ENCODE results near the gene ARID5B. TPM values are rescaled to one million over a fixed set of nuclear protein-coding genes. Genes with fewer than 3 reads are reported as not detected.

Gene ARID5B
- polyA plus RNA-seq, 1 of the 3 experiments (the other 2 are of a cell fraction), result 10.9 TPM

DNA sequence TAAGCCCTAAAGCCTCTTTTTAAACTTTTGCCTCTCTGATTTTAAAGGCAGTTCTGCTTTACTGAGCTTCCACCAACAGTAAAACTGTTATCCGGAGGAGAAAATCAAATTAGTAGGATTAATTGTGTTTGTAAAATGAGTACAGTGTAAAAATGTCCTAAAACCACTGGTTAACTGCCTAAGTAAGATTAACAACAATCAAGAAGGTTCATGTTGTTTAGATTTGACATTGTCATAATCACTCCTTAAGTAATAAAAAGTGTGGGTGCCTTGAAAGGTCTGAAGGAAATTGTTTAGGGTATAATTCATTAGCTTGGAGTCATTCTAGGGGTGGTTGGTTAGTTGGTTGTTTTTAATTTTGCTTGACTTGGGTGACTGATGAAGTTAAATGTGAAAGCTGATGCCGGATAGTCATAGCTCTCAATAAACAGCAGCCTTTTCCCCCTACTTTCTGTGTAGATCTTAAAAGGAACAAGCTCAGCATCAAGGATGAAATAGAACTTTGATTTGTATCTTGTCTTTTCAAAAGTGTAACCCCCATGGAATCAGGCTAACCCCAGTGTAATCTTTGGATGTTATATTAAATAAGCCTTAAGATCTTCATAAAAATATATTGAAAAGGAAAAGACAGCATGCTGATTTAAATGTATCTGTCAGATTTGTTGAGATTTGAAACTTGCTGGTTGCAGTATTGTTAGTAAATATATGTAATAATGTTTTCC lies 148.3 kb downstream of the ARID5B start:
- H3K4me3 ChIP-seq (ENCODE audit: low read depth in 2 of 2, low read length in 1 of 2), result peak overlapping the region; percentile 66 to 70
- WGBS (ENCODE audit: low lambda C conversion rate), result 6% methylated on average over 2 of the region's 2 CpGs
- no peaks in the 10 kb centered on the region for H3K27me3 ChIP-seq (ENCODE audit: insufficient read depth)
- H3K79me2 ChIP-seq (ENCODE audit: insufficient read depth), result peaks cover 83% of the 10 kb centered on the region
- no peak for TF ChIP-seq SIN3A (IDR thresholded peaks at IDR 0.05; ENCODE audit: borderline replicate concordance, low read depth, low read length)
- TF ChIP-seq NRF1 (IDR thresholded peaks at IDR 0.05; ENCODE audit: low read depth, low read length), result no peak
- TF ChIP-seq SMC3 (IDR thresholded peaks at IDR 0.05; ENCODE audit: low read depth, low read length), result no peak
- no peak for TF ChIP-seq NFIC (IDR thresholded peaks at IDR 0.05; ENCODE audit: borderline replicate concordance)
- no peak for TF ChIP-seq FOXJ3 (CRISPR knock-in tag; IDR thresholded peaks at IDR 0.05)
- TF ChIP-seq, protein P1, sequence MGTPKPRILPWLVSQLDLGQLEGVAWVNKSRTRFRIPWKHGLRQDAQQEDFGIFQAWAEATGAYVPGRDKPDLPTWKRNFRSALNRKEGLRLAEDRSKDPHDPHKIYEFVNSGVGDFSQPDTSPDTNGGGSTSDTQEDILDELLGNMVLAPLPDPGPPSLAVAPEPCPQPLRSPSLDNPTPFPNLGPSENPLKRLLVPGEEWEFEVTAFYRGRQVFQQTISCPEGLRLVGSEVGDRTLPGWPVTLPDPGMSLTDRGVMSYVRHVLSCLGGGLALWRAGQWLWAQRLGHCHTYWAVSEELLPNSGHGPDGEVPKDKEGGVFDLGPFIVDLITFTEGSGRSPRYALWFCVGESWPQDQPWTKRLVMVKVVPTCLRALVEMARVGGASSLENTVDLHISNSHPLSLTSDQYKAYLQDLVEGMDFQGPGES (IDR thresholded peaks at IDR 0.05; ENCODE audit: low read depth, low read length), result no peak
- no peak for TF ChIP-seq JUND (IDR thresholded peaks at IDR 0.05)
- peak overlapping the region; percentile 84 for H3K4me2 ChIP-seq
- no peak overlapping the region for H2AFZ ChIP-seq (ENCODE audit: low read depth)
- CTCF ChIA-PET, result interaction anchor here (0.9 to 5.9 kb wide), 6 partner anchors 9 to 203 kb away, joined by 3 to 49 read pairs (median 4); no protein-coding TSS in a partner anchor
- H3K27ac ChIP-seq (ENCODE audit: low read depth in 2 of 2, low read length in 1 of 2), result peak overlapping the region; percentile 85 to 97
- no peaks in the 10 kb centered on the region for H3K9me2 ChIP-seq
- H3F3A ChIP-seq (replicated peaks; ENCODE audit: insufficient read depth), result peaks cover 31% of the 10 kb centered on the region
- POLR2A ChIA-PET, result interaction anchor here (1.4 kb wide), 1 partner anchor 16 kb away, joined by 4 read pairs; no protein-coding TSS in a partner anchor
- H3K9me3 ChIP-seq, result no peaks in the 10 kb centered on the region
- no peaks in the 10 kb centered on the region; the same call in 1 of the 2 replicates for H4K20me1 ChIP-seq (ENCODE audit: insufficient read depth)
- peaks cover 35 to 38% of the 10 kb centered on the region in 2 experiments; a peak in 3 of 4 replicates for H3K4me1 ChIP-seq (ENCODE audit: control insufficient read depth in 1 of 2, insufficient read depth in 2 of 2, low read depth in 1 of 2, low read length in 1 of 2)
- H3K9ac ChIP-seq, result peak overlapping the region; percentile 81
- DNase-seq, result no peak
- H3K36me3 ChIP-seq (replicated peaks in 1 of 2; ENCODE audit: control insufficient read depth in 1 of 2, insufficient read depth in 2 of 2, low read length in 1 of 2), result peaks cover 36 to 41% of the 10 kb centered on the region in 2 experiments

DNA sequence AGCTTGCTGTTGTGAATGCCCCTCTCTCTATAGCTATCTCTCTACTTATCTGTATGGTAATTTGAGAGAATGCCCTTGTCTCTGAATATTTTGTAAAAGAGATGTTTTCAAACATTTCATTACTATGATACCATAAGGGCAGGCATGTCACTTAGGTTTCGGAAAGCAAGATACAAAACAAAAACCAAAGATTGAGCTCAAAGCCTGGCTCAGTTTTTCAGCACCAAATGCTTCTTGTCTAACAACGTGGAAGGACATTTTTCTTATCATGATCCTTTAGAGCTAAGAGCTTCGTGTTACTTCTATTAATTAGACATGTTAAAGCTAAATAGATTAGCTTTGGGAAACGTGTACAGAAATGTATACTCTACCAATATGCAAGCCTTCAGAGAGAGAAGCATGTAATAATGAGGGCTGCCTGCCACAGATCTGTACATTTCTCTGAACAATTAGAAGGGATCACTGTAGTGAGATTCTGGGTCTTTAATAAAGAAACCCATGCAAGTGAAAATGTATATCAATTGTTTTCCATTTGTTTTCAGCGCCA lies 148.9 kb downstream of the ARID5B start:
- H3K27ac ChIP-seq (ENCODE audit: low read depth in 2 of 2, low read length in 1 of 2), result peak overlapping the region; percentile 85 to 97; a peak in 3 of 4 replicates
- H2AFZ ChIP-seq (ENCODE audit: low read depth), result no peak overlapping the region
- POLR2A ChIA-PET, result no interaction called here
- no peak for TF ChIP-seq RFX5 (IDR thresholded peaks at IDR 0.05; ENCODE audit: low read length)
- TF ChIP-seq MEF2A (IDR thresholded peaks at IDR 0.05; ENCODE audit: borderline replicate concordance, low read depth), result no peak
- TF ChIP-seq NFIC (IDR thresholded peaks at IDR 0.05; ENCODE audit: borderline replicate concordance), result no peak
- H3K4me3 ChIP-seq (ENCODE audit: low read depth in 2 of 2, low read length in 1 of 2), result peak overlapping the region; percentile 66 to 70
- no peaks in the 10 kb centered on the region for H3K9me2 ChIP-seq
- peak overlapping the region; percentile 84 for H3K4me2 ChIP-seq
- no peaks in the 10 kb centered on the region for H3K9me3 ChIP-seq
- peak overlapping the region; percentile 81 for H3K9ac ChIP-seq
- peaks cover 87% of the 10 kb centered on the region for H3K79me2 ChIP-seq (ENCODE audit: insufficient read depth)
- H3K36me3 ChIP-seq (replicated peaks in 1 of 2; ENCODE audit: control insufficient read depth in 1 of 2, insufficient read depth in 2 of 2, low read length in 1 of 2), result peaks cover 42 to 47% of the 10 kb centered on the region in 2 experiments
- CTCF ChIA-PET, result interaction anchor here (1.3 to 5.9 kb wide), 4 partner anchors 12 to 198 kb away, joined by 3 to 49 read pairs (median 6); no protein-coding TSS in a partner anchor
- no peak for DNase-seq
- H3K27me3 ChIP-seq (ENCODE audit: insufficient read depth), result no peaks in the 10 kb centered on the region
- H3K4me1 ChIP-seq (ENCODE audit: control insufficient read depth in 1 of 2, insufficient read depth in 2 of 2, low read depth in 1 of 2, low read length in 1 of 2), result peaks cover 35 to 40% of the 10 kb centered on the region in 2 experiments; a peak in 3 of 4 replicates
- WGBS (ENCODE audit: low lambda C conversion rate), result 29% methylated on average over 5 of the region's 5 CpGs
- H4K20me1 ChIP-seq (ENCODE audit: insufficient read depth), result no peaks in the 10 kb centered on the region; the same call in 1 of the 2 replicates
- peaks cover 24% of the 10 kb centered on the region for H3F3A ChIP-seq (replicated peaks; ENCODE audit: insufficient read depth)
